MCF 10A (cell line): ENCODE results near the gene TBK1. TPM values are rescaled to one million over a fixed set of nuclear protein-coding genes. Genes with fewer than 3 reads are reported as not detected.

Experiments
- BruUV-seq: library from RNA; stranded (reverse); fragments of 400-500 nt; replicated peaks from 2 replicates; lab custom pipeline; 2021; lab: Mats Ljungman, UMichigan
- CTCF ChIA-PET: fragments of 300-600 bp; sonication (Branson Sonifier 250); formaldehyde crosslinking; extraction: SDS; loops from one replicate; lab custom pipeline; 2021; ENCODE audit warnings: antibody characterized with exemption, inconsistent platforms; lab: Yijun Ruan, JAX
- POLR2A ChIA-PET: fragments of 300-600, 350-650 bp; sonication (Branson Sonifier 250); formaldehyde crosslinking; extraction: SDS; loops from one replicate; lab custom pipeline; 2020; ENCODE audit warnings: antibody characterized with exemption, inconsistent platforms; lab: Yijun Ruan, JAX
- DNase-seq: peaks from one replicate; pipeline ENCODE4 v3.0.0-alpha.2; 2018; ENCODE audit not compliant: unreplicated experiment
- H3K27ac Mint-ChIP-seq: one replicate; pipeline ENCODE4 v1.8.0; 2022; ENCODE audit warnings: mild to moderate bottlenecking, low read depth, mixed read lengths; ENCODE audit not compliant: unreplicated experiment
- H3K27me3 Mint-ChIP-seq: one replicate; pipeline ENCODE4 v1.8.0; 2022; ENCODE audit warnings: mixed read lengths; ENCODE audit not compliant: insufficient read depth, unreplicated experiment
- H3K36me3 Mint-ChIP-seq: one replicate; pipeline ENCODE4 v1.8.0; 2022; ENCODE audit warnings: mild to moderate bottlenecking, moderate library complexity, mixed read lengths; ENCODE audit not compliant: insufficient read depth, unreplicated experiment
- H3K4me1 Mint-ChIP-seq: one replicate; pipeline ENCODE4 v1.8.0; 2022; ENCODE audit warnings: mixed read lengths; ENCODE audit not compliant: insufficient read depth, unreplicated experiment
- H3K4me3 Mint-ChIP-seq: one replicate; pipeline ENCODE4 v1.8.0; 2022; ENCODE audit warnings: mild to moderate bottlenecking, moderate library complexity, mixed read lengths; ENCODE audit not compliant: unreplicated experiment
- H3K9me3 Mint-ChIP-seq: one replicate; pipeline ENCODE4 v1.8.0; 2022; ENCODE audit warnings: mixed read lengths; ENCODE audit not compliant: unreplicated experiment
- CTCF ChIP-seq: fragments of 200-600 bp; IDR thresholded peaks from one replicate; pipeline ENCODE4 v1.8.0; 2022; ENCODE audit warnings: antibody characterized with exemption, mild to moderate bottlenecking; ENCODE audit not compliant: unreplicated experiment
- intact Hi-C: fragments of 100-400 bp; cut with micrococcal nuclease; formaldehyde crosslinking; loops from 2 replicates; pipeline ENCODE4 v1.14.1; 2022
- total RNA-seq: library from RNA; stranded (reverse); gene quantifications from 2 replicates; pipeline ENCODE4 v1.2.3, GENCODE V29; 2022

Gene TBK1
- total RNA-seq, 1 experiment from 2014 or later: 23.0 TPM

- H3K36me3 Mint-ChIP-seq: peaks cover 98% of the 10 kb centered on the region
- intact Hi-C loops: no loop called here
- ChIA-PET CTCF (no interaction called here), POLR2A (no interaction called here)
- H3K4me1 Mint-ChIP-seq: no peaks in the 10 kb centered on the region
- BruUV-seq: no TSS peak
- no peaks in the 10 kb centered on the region for H3K9me3 Mint-ChIP-seq
- no peaks in the 10 kb centered on the region for H3K27me3 Mint-ChIP-seq
- no peak overlapping the region for H3K27ac Mint-ChIP-seq
- no peak for DNase-seq
- H3K4me3 Mint-ChIP-seq: no peak overlapping the region
- no peak for TF ChIP-seq CTCF
These were observed 23.9 kb upstream of the TBK1 start for GRCh38 chr12:64427988-64428387.

- intact Hi-C loops: no loop called here
- ChIA-PET POLR2A (no interaction called here), CTCF (no interaction called here)
- no peak overlapping the region for H3K4me3 Mint-ChIP-seq
- H3K36me3 Mint-ChIP-seq: peaks cover 98% of the 10 kb centered on the region
- DNase-seq: no peak
- no peaks in the 10 kb centered on the region for H3K4me1 Mint-ChIP-seq
- H3K27ac Mint-ChIP-seq: no peak overlapping the region
- H3K27me3 Mint-ChIP-seq: no peaks in the 10 kb centered on the region
- no peak for TF ChIP-seq CTCF
- BruUV-seq: no TSS peak
- H3K9me3 Mint-ChIP-seq: no peaks in the 10 kb centered on the region
These were observed 23.0 kb upstream of the TBK1 start for GRCh38 chr12:64428956-64429355.

- no TSS peak for BruUV-seq
- Mint-ChIP-seq H3K9me3 (no peaks in the 10 kb centered on the region), H3K4me3 (no peak overlapping the region), H3K27ac (peak overlapping the region; percentile 61), H3K36me3 (peaks cover 100% of the 10 kb centered on the region), H3K27me3 (no peaks in the 10 kb centered on the region), H3K4me1 (no peaks in the 10 kb centered on the region)
- intact Hi-C loops: no loop called here
- CTCF ChIA-PET: interaction anchor here (0.6 to 0.7 kb wide), 2 partner anchors 51 to 309 kb away, joined by 3 read pairs; no protein-coding TSS in a partner anchor
- TF ChIP-seq CTCF: no peak
- POLR2A ChIA-PET: interaction anchor here (1.1 to 1.5 kb wide), 2 partner anchors 16 to 20 kb away, joined by 3 to 6 read pairs; no protein-coding TSS in a partner anchor
- DNase-seq: no peak
These were observed 21.0 kb upstream of the TBK1 start for GRCh38 chr12:64430886-64431285.

DNA sequence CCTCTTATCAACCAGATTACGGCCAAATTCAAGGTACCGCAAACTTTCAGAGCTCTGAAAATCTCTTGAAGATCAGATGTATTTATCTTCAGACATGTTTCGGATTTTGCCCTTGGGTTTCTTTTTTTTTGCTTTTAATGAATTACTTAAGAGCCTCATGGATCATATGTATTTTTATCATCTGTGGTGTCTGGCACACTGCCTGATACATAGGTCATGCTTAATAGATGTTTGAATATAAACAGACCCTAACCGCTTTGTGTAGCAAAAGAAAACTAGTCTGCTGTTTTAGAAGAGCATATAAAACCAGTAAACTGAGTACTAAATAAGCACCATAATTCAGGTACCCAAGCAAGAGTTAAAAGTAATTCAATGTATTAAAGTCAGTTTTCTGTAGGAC lies 20.1 kb upstream of the TBK1 start:
- TF ChIP-seq CTCF: no peak
- no peaks in the 10 kb centered on the region for H3K27me3 Mint-ChIP-seq
- H3K9me3 Mint-ChIP-seq: no peaks in the 10 kb centered on the region
- H3K4me1 Mint-ChIP-seq: no peaks in the 10 kb centered on the region
- ChIA-PET CTCF (interaction anchor here (0.6 to 1.0 kb wide), 3 partner anchors 9 to 308 kb away, joined by 3 to 5 read pairs (median 5); no protein-coding TSS in a partner anchor), POLR2A (interaction anchor here (0.6 to 1.5 kb wide), 2 partner anchors 9 to 19 kb away, joined by 3 to 6 read pairs; no protein-coding TSS in a partner anchor)
- intact Hi-C loops: no loop called here
- no peak for DNase-seq
- H3K27ac Mint-ChIP-seq: no peak overlapping the region
- BruUV-seq: no TSS peak
- peaks cover 100% of the 10 kb centered on the region for H3K36me3 Mint-ChIP-seq
- no peak overlapping the region for H3K4me3 Mint-ChIP-seq
